NCI-H345 (cell line): Measurements from ENCODE around the gene CHM.
"Not testable (repeated sequence)": the region's sequence is repeated elsewhere in the genome, so short reads cannot be mapped to it uniquely, and the experiment has no call there.

Source experiments
- DNase-seq: peaks from one replicate; lab custom pipeline; 2025; lab: John Stamatoyannopoulos, UW

The CHM gene

GRCh38 chrX:85996555-85996954, 50.8 kb downstream of the CHM start:
- DNase-seq: no peak

GRCh38 chrX:85995641-85996040, 51.7 kb downstream of the CHM start:
- DNase-seq: no peak

- DNase-seq: no peak
Observed at GRCh38 chrX:85994797-85995196, 52.6 kb downstream of the CHM start.

GRCh38 chrX:85994228-85994627, 53.1 kb downstream of the CHM start:
- no peak for DNase-seq

- DNase-seq: no peak
Observed at GRCh38 chrX:85993539-85994197, 53.7 kb downstream of the CHM start.

- DNase-seq: no peak
Observed at GRCh38 chrX:85992811-85993229, 54.5 kb downstream of the CHM start.

GRCh38 chrX:85988353-85988752, 59.0 kb downstream of the CHM start:
- no peak for DNase-seq

- DNase-seq: no peak
Observed at GRCh38 chrX:85980286-85980685, 67.1 kb downstream of the CHM start.

GRCh38 chrX:85977218-85977617, 70.1 kb downstream of the CHM start:
- no peak for DNase-seq

- DNase-seq: not testable (repeated sequence)
Observed at GRCh38 chrX:85972351-85972750, 75.0 kb downstream of the CHM start.

- no peak for DNase-seq
Observed at GRCh38 chrX:85964744-85965143, 82.6 kb downstream of the CHM start.

- DNase-seq: no peak
Observed at GRCh38 chrX:85963736-85964135, 83.6 kb downstream of the CHM start.

- no peak for DNase-seq
Observed at GRCh38 chrX:85955510-85955909, 91.8 kb downstream of the CHM start.

- DNase-seq: not testable (repeated sequence)
Observed at GRCh38 chrX:85944751-85945150, 102.6 kb downstream of the CHM start.

GRCh38 chrX:85941275-85941674, 106.1 kb downstream of the CHM start:
- DNase-seq: no peak

- DNase-seq: not testable (repeated sequence)
Observed at GRCh38 chrX:85939942-85940341, 107.4 kb downstream of the CHM start.

GRCh38 chrX:85934399-85934798, 113.0 kb downstream of the CHM start:
- DNase-seq: not testable (repeated sequence)

GRCh38 chrX:85930099-85930498, 117.3 kb downstream of the CHM start:
- DNase-seq: no peak

GRCh38 chrX:85928606-85929005, 118.8 kb downstream of the CHM start:
- no peak for DNase-seq

GRCh38 chrX:85927740-85928139, 119.6 kb downstream of the CHM start:
- no peak for DNase-seq

GRCh38 chrX:85922821-85923220, 124.5 kb downstream of the CHM start:
- DNase-seq: no peak

GRCh38 chrX:85916656-85917280, 130.6 kb downstream of the CHM start:
- DNase-seq: not testable (repeated sequence)

- DNase-seq: no peak
Observed at GRCh38 chrX:85914431-85914830, 132.9 kb downstream of the CHM start.

GRCh38 chrX:85907316-85907715, 140.0 kb downstream of the CHM start:
- no peak for DNase-seq
